GM03348 (cell line): ENCODE data around the gene P2RX2.

ENCODE experiments used
- DNase-seq: peaks from one replicate; pipeline ENCODE4 v3.0.0; 2012; ENCODE audit warnings: low spot score

The P2RX2 gene

DNA sequence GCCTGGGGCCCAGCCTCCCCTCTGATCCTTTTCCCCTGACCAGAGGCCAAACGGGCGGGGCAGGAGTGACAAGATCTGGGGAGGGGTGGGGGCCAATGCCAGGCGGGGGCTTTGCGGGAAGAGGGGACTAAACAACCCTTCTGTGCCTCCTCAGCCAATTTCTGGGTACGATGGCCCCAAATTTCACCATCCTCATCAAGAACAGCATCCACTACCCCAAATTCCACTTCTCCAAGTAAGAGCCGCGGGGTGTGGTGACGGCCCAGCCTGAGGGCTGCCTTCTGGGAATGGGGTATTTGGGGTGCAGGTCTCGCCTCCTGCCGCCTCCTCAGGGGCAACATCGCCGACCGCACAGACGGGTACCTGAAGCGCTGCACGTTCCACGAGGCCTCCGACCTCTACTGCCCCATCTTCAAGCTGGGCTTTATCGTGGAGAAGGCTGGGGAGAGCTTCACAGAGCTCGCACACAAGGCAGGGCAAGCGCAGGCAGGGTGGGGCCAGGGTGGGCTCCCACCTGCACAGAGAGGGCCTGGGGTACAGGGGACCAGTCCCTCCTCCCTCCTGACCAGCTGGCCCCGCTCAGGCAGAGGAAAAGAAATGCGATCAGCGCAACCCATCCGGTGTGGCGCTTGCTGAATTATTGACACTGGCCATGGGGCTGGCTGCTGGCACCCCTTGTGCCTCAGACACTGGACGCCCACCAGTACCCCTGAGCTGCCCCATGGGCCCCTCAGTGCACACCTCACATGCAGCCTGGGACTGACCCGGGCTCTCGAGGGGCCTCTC, 1.7 kb downstream of the P2RX2 start:
- DNase-seq: no peak

- no peak for DNase-seq
These were observed 2.5 kb downstream of the P2RX2 start for GRCh38 chr12:132620899-132621656.

- no peak for DNase-seq
These were observed 3.3 kb downstream of the P2RX2 start for GRCh38 chr12:132621657-132622435.

GRCh38 chr12:132622437-132623071, 4.0 kb downstream of the P2RX2 start:
- DNase-seq: peak; percentile 85

DNA sequence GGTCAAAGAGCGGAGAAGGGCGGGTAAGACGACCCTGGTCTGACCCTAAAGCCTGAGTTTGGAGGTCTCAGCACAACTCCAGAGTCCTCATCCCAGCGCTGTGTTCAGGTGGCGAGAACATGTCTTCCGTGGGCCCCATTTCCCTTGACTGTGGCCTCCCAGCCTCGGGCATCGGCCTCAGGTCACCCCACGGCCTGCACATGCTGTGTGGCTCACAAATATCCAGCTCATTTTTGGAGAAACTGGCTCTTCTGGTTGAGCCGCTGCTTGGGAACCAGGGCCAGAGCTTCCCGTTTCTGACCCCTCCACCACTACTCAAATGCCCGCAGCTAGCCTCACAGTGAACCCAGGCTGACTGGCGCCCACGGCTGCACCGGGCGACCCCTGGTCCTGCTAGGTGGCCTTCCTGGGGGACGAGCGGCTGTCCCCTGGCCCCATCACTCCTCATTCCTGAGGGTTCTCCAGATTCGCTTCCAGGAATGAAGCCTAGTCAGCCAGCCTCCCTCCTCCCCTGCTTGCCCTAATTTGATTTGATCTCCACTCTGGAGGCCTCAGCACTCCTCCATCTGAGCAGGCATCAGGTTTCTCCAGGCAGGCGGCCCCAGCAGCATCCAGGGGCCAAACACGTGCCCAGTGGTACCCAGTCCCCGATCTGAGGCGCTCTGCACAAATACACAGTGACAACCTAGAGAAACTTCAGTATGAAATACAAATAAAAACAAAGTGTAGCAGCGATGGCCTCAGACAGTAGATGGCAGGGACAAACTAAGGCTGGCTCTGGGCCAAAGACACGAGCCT, 4.7 kb downstream of the P2RX2 start:
- no peak for DNase-seq

GRCh38 chr12:132624186-132624855, 5.7 kb downstream of the P2RX2 start:
- no peak for DNase-seq

GRCh38 chr12:132624910-132625630, 6.5 kb downstream of the P2RX2 start:
- DNase-seq: no peak

DNA sequence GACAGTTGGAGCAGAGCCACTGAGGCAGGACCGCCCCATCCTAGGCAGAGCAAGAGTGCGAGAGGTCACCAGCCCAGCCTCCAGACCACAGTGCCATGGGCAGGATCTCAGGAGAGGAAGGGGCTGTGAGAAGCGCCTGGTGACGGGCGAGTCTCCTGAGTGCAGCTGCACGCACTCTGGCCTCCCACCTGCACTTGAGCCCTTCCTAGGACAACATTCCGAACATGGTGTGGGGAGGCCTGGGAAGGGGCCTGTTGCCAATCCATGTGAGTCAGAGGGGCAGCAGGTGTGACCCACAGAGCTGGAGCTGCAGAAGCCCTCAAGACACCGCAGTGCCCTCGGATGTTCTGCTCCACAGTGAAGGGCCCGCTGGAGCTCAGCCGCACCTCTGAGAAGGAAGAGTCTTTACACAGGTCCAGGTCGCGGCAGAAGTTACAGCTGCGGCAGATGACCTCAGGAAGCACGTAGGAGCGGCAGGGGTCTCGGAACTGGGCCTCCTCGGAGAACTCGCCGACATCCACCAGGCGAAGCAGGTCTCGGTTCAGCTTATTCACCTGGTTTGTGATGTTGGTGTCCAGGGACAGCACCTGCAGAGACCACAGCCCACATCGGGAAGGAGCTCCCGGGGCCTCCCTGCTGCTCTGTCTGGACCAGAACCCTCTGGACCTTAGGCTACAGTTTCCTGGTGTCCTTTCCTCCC, 7.3 kb downstream of the P2RX2 start:
- no peak for DNase-seq

GRCh38 chr12:132629330-132629729, 10.8 kb downstream of the P2RX2 start:
- no peak for DNase-seq

DNA sequence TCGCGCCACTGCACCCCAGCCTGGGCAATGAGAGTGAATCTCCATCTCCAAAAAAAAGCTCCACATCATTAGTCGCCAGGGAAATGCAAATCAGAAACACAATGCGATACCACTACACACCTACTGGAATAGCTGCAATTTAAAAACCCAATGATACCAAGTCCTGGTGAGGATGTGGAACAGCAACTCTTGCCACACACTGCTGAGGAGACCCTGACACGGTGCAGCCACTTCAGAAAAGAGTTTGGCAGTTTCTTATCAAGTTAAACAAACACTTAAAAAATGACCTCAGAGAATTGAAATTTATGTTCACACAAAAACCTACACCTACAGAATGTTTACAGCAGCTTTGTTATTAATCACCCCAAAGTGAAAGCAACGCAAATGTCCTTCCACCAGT, 12.1 kb downstream of the P2RX2 start:
- no peak for DNase-seq

- DNase-seq: no peak
These were observed 13.1 kb downstream of the P2RX2 start for GRCh38 chr12:132631666-132632065.

DNA sequence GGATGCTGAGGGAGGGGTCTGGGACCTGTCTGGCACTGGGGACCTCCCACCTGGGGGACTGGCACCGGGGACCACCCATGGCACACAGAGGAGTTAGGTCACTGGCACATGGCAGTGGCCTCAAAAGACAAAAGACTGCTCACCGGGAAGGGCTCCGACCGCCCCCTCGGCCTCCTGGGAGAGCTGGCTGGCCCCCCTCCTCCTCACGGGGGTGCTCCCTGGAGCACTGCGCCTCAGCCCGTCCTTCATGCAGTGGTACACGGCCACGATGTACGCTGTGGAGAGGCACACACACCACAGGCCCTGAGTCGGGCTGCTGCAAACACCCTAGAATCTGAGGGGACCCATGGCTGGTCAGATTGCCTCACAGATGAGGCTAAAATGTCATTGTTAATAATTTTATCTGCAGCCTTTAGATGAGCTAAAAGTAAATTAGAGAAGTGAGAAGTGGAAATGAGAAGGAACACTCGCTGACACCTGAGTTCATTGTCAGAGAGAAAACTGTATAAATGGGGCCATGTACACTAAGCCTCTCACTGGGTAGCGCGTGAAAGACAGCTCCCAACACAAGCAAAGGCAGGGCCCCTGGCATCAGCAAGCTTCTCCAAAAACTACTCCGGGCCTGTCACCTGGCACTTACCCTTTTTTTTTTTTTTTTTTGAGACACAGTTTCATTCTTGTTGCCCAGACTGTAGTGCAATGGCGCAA, 14.1 kb downstream of the P2RX2 start:
- no peak for DNase-seq

DNA sequence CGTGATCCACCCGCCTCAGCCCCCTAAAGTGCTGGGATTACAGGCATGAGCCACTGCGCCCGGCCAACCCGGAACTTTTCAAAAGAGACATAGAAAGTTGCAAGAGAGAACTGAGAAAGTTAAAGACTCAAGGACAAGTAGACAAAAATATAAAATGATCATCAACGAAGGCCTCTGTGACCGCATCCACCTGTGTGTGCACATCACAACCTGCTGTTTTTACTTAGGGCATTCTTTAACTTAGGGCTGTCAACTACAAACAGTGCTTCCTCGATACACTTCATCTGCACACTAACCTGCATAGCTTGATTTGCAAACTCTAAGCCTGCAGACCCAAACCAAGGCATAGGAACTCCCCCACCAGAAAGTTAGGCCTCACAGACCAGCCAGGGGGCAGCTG, 14.8 kb downstream of the P2RX2 start:
- DNase-seq: no peak

GRCh38 chr12:132633901-132634300, 15.3 kb downstream of the P2RX2 start:
- no peak for DNase-seq

GRCh38 chr12:132634411-132634990, 15.9 kb downstream of the P2RX2 start:
- DNase-seq: no peak

DNA sequence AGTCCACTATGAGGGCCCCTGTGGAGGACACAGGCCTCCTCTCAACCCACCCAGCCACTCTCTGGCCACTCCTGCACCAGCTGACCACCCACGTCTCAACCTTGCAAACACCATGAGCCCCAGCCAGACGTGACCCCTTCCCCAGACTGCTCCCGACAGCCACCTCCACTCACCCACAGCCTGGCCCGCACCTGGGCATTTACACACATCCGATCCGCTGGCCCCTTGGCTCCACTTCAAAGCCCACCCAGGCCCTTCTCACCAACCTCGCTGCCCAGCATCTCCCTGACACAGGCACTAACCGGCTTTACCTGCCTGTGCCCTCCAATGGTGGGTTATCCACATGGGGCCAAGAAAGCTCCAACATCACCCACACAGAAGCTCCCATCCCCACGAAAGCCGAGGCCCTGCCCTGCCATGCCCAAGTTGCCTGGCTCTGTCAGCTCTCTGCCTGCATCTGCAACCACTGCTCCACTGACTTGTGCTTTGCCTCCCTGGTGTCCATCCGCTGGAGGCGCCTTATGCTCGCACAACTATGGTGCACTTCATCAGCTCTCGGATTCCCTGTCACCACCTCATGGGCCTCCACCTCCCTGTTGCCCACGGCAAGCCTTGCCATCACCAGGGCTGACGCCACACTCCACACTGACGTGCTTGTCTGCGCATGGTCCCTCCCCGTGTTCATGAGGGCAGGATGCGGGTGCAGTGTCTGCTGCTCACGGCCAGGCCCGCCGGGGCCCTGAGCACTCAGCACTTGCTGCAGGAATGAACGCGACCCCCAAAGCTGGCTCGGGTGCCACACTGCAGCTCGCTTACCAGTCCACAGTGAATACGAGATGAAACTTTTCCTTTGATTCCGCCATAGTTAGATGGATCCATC, 16.7 kb downstream of the P2RX2 start:
- DNase-seq: no peak

DNA sequence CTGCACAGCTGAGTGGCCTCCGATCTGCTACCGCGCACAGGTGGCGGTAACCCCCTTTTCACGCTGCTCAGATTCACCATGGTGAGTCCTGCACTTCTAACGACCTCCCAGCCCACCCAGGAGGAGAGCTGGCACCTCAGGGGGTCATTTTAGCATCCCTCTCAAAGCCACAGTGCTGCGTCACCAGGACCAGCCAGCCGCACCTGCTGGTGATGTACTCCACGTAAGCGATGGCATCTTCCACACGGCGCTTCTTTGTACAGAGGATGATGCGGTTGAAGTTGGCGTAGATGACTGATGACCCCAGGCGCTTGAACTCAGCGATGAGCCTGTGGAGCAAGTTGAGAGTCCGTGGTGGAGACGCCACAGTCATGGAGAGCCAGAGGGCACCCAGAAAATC, 19.2 kb downstream of the P2RX2 start:
- DNase-seq: no peak
